ENCODE data around the gene LRP2.
"Not testable (repeated sequence)": the region's sequence is repeated elsewhere in the genome, so short reads cannot be mapped to it uniquely, and the experiment has no call there.

The LRP2 gene

DNA sequence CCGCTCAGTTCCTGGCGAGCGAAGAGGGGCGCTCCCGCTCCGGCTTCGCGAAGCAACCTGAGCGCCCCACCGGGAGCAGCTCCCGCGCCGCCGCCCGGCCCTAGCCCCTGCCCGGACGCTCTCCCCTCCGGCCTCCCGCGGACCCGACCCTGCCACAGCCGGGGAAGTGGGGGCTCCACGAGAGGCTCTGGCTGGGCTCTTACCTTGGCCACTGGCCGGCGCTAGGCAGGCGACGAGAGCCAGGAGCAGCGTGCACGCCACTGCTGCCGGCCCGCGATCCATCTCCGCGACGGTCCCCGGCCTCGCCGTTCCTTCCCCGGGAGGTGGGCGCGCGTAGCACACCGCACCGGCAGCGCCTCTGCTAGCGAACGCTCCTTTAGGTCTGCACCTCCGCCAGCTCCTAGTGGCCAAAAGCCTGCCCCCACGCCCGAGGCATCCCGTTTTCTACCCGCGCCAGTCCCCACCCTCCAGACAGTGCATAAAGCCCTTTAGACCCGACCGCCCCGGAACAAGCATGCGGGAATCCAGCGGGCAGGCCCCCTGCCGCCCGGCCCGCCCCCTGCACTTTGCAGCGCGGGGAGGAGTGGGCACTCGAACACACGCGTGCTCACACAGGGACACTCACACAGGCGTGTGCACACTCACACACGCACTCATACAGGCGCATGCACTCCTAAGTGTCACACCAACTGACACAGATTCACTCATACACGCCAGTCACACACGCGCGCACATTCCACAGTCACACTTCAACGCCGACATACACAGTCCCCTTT, at the start of gene LRP2:
TSS of gene LRP2 (minus strand) at position 417 of the 776 bp plus-strand sequence. CDS start at position 282, 135 bp downstream.
- DNase-seq: peak; percentile 33

DNA sequence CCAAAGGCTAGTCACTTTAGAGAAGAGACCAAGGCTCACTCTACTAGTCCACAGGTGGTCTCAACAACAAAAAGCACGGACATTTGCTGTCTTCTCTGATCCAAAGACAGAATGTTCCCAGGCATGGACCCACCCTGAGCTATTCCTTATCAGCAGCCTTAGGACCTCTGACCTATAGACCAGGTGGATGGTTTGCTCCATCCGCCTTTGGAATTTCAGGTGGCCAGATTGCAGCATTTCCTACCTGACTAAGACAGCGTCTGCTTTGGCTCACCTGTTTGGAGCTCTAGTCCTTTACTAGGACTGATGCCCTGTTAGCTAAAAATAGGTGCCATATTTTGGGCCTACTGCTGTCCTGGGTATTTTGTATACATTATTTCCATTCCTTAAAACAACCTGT, 44.6 kb upstream of the LRP2 start:
- DNase-seq: no peak

DNA sequence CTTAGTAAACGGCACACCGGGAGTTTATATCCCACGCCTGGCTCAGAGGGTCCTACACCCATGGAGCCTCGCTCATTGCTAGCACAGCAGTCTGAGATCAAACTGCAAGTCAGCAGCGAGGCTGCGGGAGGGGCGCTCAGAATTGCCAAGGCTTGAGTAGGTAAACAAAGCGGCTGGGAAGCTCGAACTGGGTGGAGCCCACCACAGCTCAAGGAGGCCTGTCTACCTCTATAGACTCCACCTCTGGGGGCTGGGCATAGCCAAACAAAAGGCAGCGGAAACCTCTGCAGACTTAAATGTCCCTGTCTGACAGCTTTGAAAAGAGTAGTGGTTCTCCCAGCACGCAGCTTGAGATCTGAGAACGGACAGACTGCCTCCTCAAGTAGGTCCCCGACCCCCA, 37.2 kb upstream of the LRP2 start:
- DNase-seq: not testable (repeated sequence)

DNA sequence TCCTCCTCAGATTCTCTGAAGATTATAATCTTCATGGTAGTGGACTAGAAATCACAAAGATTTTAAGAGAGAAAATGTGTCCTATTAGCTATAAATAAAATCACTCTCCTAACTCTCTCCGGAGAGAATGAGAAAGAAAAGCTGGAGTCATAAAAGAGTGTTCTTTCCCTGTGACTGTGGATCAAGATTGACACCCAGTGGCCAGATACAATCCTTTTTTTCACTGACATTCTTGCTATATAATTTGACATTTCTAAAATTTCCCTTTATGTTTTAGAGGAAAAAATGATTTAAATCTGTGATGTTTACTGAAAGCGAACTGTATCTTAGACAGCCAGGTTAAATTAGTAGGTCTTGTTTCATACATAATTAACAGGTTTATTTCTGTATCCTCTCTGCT, 35.4 kb upstream of the LRP2 start:
- no peak for DNase-seq

DNA sequence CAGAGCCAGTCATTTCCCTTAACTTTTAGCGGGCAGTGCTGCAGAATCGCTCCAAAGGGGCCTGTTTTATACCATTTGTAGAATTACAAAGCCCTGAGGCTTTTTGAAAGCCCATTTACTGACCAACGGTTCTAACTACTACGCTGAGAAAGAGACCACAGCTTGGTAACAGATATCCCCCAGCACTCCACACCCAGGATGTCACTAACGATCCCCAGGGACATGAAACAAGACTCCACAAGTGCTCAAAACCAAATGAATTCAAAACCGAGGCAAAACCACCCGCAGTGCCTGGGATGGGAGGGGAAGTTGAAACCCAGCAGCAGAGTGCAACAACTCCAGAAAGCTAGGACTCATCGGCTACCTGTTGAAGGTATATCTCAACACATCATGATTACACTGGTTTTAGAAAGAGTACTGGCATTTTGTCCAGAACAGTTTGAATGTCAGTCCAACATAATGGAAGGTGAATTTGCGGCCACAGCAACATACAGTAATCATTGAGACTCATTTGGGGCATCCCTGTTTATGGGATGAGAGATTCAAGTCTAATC, 33.6 kb upstream of the LRP2 start:
- DNase-seq: no peak

DNA sequence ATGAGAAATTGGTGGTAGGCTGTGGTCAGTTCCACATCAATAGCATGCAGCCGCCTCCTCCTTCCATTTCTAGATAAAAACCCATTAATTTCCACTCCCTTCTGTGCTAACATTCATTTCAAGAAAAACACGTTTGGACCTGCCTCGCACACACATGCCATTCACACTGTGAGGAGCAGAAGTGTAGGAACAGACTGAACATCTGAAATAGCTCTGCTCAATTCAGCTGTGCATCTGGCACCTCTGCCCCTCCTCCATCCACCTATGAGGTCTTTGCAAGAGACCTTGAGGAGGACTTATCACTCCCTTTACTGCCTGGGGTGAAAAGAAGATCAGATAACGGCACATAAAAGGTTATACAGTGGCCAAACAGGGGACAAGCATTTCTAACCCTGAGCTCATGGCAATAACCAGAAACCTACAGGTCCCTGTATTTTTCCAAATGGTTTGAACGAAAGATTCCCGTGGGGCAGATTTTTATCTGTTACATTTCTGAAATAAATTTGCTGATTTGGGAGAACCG, 30.8 kb upstream of the LRP2 start:
- DNase-seq: no peak

DNA sequence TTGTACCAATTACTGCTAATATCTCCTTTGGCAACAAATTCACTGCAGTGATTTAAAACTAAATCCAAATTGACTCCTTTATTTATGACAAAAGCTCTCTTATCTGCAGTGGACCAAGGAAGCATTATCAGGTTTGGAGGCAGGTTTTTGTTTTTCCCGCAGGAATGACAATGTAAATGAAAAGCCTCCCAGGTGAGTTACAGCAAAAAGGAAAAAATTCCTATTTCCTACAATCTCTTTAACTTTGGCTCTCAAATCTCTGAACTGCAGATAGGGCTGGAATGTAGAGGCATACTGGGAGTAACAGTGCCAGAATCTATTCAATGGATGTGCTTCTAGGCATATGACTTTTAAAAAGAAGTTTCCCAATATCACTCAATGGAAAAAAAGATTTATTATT, 28.9 kb upstream of the LRP2 start:
- DNase-seq: no peak

DNA sequence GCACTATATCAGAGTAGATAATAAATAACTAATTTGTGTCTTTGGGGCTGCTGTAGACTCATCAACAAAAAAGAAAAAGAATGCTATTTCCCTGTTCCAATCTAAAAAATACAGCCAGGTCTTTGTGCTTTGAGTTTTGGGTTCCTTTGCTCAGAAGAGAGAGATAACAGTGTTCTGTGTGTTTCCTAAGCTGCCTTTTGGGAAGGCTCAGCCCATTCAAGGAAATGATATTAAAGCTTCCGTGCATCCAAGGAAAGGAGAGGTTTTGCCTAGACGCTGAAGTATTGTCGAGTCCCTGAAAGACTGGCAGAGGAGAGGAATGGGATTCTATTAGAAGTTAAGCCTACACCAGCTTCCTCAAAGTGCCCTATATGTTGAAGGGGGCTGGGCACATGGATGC, 25.8 kb upstream of the LRP2 start:
- DNase-seq: no peak

DNA sequence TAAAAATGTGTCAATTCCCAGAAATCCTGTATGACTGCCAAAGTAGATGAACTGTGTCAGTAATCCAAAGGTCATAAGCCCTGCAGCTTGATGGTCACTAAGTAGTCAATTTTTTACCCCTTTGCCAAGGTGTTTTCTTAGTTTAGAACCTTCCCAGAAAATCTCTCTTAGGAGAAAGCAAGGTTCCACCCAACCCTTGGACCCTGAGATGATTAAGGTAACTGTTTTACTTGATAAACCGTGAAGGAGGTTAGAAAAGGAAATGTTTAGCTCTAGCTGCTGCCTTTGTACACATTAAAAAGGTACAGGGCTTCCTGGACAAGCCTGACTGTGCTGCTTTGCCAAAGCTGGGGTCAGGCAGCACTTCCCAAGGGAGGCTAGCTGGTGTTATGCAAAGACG, 24.4 kb upstream of the LRP2 start:
- no peak for DNase-seq

DNA sequence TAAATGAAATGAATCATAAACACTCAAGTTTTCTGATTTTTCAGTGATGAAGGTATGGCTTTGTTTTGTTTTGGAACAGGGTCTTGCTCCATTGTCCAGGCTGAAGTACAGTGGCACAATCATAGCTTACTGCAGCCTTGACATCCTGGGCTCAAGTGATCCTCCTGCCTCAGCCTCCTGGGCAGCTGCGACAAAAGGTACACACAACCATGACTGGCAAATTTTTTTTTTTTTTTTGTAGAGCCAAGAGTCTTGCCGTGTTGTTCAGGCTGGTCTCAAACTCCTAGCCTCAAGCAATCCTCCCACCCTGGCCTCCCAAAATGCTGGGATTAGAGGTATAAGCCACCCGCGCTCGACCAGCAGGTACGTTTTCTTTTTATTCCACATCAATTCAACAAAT, 22.5 kb upstream of the LRP2 start:
- no peak for DNase-seq

DNA sequence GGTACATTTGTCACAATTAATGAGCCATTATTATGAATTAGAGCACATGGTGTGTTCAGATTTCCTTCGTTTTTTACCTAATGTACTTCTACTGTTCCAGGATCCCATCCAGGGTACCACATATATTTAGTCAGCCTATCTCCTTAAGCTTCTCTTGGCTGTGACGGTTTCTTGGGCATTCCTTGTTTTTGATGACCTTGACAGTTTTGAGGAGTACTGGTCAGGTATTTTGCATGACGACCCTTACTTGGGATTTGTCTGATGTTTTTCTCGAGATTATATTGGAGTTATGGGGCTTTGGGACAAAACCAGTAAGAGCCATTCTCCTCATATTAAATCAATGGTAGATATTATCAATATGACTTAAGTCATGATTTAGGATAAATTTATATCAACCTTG, 10.2 kb upstream of the LRP2 start:
- DNase-seq: no peak

DNA sequence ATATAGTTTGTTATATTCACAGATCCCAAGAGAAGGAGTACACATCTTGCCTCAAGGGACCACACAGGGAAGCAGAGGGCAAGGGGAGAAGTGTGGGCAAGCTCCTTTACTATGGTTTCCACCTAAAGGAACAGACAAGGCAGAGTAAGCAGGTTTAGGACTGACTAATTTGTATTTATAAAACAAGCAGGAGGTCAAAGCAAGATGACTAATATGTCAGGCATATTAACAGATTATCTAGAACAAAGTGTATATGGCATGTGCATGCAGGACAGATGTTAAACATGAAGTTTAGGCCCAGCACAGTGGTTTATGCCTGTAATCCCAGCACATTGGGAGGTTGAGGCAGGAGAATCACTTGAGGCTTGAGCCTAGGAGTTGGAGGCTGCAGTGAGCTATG, 3.7 kb upstream of the LRP2 start:
- no peak for DNase-seq

DNA sequence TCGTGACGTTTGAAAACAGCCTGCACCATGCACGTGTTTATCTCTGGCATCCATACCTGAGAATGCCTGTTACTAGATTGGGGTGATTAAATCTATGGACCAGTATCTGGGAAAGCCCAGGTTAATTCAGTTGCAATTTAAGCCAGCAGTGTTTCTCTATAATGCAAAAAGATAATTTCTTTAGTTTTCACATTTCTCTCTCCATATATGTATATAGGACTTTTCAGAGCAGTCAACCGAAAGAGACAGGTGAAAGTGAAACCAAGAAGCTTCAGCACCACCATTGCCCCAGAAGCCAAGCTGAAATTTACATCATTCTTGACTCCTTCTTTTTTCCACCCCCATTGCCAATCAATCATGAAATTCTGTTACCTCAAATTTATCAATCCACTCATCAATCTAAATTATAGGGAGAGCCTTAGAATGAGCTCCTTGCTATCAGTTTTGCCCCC, 2.7 kb upstream of the LRP2 start:
- no peak for DNase-seq

DNA sequence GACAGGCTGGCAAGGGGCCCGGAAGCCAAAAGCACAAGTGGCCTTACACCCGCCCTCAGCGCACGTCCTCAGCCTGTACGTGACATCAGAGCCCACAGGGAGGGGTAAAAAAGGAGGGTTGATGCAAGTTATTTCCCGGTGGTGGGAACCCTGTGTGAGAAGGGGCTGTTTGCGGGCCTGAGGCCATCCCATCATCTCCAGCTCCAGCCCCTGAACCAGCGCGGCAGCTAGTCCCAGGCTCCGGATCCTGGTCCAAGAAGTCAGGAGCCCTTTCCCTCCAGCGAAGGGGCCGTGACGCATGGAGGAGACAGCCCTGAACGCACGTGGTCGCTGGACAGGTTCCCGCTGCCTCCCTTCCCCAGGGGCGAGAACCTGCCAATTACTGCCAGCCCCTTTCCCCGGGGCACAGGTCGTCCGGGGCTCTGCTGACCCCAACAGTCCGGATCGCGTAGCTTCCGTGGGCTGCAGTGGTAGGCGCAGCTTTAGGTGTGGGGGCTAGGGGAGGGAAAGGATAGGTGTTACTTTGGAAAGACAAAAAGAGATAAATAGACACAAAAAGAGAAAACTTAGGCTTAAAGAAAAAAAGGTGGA, 1.3 kb upstream of the LRP2 start:
- peak; percentile 56 for DNase-seq

DNA sequence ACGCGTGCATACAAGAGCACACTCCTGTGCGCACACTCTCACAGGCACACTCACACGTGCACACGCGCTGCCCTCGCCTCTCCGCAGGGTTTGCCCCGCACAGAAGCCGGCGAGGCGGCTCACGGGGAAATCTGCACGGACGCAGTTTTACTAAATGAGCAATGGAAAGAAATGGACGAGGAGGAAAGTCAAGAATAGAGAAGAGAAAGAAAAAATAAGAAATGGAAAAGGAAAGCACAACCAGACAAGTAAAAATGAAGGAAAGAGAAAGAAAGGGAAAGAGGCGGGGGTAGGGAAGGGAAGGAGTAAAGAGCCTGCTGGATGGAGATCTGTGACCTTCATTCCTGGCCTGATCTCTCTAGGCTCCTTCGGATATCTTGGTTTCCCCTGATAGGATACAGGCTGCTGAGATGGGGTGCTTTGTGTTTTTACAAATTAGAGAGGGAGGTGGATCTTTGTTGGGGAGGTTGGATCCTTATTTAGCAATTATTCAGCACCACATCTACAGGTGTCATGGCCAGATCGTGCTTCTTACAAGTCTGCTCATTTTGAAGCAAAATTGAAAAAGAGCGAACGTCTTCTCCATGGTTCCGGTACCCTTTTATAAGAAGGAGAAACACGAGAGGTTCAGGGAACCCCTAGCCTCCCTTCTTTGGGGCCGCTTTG, 693 bp upstream of the LRP2 start:
- DNase-seq: no peak

DNA sequence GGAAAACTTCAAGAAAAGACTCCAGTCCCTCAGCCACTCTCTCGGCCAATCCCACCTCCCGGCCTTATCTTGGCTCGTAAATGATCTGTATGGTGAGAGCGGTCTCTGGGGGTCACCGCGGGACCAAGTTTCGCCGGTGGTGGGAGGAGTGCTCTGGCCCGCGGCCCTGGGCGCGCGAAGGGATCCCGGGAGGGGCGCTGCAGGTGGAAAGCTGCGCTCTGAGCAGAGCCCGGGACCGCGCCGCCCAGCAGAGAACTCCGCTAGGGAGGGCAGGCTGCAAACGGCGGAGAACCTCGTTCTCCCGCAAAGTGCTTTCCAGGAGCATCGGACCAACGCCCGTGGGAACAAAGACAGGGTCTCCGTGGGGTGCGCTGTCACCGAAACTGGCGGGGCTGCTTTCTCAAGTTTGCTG, 622 bp downstream of the LRP2 start:
- peak; percentile 16 for DNase-seq

DNA sequence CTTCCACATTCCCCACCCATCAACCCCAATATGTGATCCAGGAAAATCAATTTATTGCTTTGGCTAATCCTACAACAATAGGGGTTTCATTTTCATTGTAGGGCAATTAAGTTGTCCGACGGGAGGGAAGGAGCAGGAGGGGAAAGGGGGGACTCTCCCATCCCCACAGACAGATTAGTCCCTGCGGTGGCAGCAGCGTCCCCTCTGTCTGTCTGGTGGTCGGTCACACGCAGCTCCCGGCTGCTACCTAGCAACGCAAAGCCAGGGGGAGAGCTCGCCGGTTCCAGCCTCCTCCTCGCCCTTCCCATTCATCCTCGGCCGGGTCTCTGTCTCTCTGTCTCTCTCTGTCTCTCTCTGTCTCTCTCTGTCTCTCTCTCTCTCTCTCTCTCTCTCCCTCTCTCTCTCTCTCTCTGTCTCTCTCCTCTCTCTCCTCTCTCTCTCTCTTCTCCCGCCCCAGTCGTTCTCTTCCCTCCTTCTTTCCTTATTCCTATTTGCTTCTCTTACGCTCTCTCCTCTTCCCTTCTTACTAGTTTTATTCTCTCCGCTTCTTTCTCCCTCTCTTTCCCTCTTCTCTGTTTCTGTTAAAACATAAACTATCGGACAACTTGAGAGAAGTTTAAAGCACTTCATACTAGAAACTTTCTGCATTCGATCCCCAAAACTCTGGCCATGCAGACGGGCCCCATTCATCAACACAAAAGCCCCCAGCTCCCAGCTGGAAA, 1.2 kb downstream of the LRP2 start:
- DNase-seq: no peak

DNA sequence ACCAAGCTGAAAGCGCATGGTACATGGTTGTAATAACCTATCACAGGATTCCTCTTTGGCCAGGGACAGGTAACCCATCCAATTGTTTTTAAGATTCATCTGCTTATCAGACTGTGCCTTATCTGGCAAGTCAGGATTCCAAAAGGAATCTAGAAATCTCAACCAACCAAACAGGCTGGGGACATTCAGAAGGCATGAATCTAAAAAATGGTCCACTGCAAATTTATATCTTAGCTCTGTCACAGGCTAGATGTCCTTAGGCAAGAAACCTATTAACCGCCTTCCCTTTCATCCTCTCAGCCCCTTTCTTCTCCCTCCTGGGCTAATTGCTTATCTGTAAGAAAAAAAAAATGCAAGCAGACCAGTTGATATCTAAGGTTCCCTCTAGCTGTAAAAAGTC, 4.3 kb downstream of the LRP2 start:
- DNase-seq: no peak

DNA sequence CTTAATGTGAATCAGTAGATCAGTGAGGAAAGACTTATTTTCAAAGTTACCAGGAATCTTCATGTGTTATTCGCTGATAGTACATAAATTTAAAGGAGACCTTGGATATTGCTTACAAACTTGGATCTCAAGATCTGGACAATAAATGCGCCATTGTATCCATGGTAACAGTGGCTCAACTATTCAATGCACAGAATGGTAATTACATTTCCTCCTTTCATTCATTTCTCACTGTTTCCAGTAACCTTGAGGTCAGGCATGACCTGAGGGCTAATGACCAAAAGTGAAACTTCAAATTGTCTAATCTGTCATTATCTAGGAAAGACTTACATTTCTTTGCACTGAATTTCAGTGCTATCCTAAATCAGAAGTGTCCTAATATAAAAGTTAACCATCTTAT, 8.1 kb downstream of the LRP2 start:
- no peak for DNase-seq

DNA sequence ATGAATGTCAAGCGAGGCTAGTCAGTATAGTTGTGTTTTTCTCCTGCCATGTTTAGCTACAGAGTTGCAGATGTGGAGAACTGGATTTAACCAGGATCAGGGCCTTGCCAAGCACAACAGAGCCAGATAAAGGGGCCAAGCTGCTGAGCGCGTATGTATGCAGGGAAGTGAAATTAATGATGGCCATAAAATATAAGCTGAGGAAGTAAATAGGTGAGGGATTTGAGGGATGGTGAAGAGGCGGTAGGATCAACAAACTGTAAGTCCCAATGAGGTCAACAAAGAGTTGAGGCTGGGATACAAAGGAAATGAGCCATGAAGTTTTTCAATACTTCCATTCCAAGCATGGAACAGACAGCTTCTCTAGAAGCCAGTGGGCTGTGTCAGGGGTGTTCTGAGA, 10.6 kb downstream of the LRP2 start:
- DNase-seq: no peak

DNA sequence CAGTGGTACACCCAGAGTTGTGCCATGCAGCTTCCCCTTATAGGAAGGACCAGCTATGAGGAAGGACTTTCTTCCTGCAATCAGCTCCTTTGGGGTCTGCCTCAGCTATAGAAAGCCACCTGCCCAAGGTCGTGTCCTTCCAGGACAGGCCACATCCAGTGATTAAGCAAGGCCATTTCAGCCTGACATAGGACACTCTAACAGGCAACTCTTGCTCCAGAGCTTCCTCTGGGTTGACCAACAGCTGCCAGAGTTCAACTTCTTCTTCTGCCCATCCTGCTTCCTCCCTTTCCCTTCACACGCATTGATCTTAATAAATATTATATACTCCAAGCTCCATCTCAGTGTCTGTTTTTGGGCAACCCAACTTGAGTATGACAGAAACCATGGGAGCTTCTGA, 12.8 kb downstream of the LRP2 start:
- DNase-seq: no peak

DNA sequence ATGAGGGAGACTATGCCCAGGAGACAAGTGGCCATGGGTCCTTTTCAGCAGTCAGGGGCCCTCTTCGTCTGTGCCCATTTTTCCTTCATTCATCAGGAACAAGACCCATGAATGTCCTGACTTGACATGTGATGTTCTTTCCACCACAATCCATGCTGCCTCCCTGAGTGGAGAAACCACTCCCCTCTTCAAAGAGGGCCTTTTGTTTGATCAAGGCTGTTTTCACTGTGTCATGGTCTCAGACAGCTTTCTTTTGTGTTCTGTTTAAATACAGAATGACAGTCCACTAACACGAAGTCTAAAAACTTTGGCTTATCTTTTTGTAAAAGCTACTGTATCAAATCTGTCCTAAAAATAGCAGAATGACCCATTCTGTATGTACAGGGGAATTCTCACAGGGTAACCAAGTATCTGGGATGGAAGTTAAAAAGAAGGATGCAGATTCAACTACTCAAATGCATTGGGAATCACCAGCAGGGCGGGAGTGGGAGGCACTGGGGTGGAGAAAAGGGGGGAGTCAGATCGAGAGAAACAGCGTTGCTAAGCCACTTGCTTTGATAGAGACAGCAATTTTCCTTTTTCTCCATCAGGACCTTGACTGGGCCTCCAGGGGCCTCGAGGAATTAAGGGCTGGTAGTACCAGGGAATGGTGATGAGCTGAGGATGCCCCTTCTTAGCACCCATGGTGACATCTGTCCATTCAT, 13.9 kb downstream of the LRP2 start:
- no peak for DNase-seq
